ENCODE data around the gene RNGTT. TPM values are rescaled to one million over a fixed set of nuclear protein-coding genes. Genes with fewer than 3 reads are reported as not detected.

The RNGTT gene
- polyA plus RNA-seq, 4 donors = 3.8 to 8.3 (median 4.7) TPM

DNA sequence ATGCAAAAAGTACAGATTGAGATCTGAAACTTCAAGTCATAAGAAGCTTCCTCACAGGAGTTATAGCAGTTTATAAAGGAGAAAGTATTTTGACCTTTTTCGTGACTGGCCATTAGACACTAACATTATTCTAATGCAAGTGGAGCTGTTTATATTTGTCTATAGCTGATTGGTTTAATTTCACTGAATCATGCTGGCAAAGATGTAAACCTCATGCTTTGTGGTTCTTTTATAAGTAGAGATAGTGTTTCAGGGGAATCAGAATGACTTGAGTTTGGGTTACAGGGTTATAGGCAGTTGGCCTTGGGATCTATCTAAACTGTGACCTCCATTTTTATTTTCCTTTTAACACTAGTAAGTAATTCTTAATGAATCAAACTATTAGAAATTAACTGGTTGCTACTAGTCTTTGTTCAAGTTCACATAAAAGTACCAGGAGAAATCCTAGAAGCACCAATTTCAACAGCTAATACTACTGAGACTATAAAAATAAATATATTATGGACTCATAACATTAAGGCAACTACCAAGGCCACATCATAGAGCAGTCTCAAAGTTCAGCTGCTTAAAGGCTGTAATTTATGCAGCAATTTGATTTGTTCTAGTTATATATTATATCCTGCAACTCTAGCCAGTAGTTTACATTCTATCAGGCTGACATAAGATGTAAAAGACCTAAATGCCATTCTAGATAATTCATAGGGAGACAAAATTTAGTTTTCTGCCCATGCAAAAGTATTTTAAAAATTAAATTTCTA, 94.0 kb downstream of the RNGTT start:
- peak; percentile 59 to 75 for DNase-seq
- Histone ChIP-seq H3K27ac (ENCODE audit: low read depth in 1 of 3, low read length in 2 of 3) (peak overlapping the region in 1 of 3 donors; percentile 52), H3K9me3 (ENCODE audit: control insufficient read depth in 2 of 2, insufficient read depth in 1 of 2, low read depth in 1 of 2, low read length in 1 of 2) (no peaks in the 10 kb centered on the region), H3K27me3 (ENCODE audit: control insufficient read depth in 3 of 3, insufficient read depth in 3 of 3, low read length in 3 of 3) (no peaks in the 10 kb centered on the region), H3K4me3 (ENCODE audit: low read depth in 1 of 3, low read length in 3 of 3) (no peak overlapping the region), H3K4me1 (ENCODE audit: control insufficient read depth in 3 of 3, insufficient read depth in 2 of 3, low read depth in 1 of 3, low read length in 2 of 3) (peaks cover 0 to 14% (median 0%) of the 10 kb centered on the region in 3 donors), H3K36me3 (ENCODE audit: control insufficient read depth in 3 of 3, insufficient read depth in 2 of 3, low read depth in 1 of 3, low read length in 3 of 3) (no peaks in the 10 kb centered on the region)
- no peak for FAIRE-seq
- WGBS, 3 donors = 74 to 79% (median 76%) methylated on average over 1 of the region's 1 CpG

DNA sequence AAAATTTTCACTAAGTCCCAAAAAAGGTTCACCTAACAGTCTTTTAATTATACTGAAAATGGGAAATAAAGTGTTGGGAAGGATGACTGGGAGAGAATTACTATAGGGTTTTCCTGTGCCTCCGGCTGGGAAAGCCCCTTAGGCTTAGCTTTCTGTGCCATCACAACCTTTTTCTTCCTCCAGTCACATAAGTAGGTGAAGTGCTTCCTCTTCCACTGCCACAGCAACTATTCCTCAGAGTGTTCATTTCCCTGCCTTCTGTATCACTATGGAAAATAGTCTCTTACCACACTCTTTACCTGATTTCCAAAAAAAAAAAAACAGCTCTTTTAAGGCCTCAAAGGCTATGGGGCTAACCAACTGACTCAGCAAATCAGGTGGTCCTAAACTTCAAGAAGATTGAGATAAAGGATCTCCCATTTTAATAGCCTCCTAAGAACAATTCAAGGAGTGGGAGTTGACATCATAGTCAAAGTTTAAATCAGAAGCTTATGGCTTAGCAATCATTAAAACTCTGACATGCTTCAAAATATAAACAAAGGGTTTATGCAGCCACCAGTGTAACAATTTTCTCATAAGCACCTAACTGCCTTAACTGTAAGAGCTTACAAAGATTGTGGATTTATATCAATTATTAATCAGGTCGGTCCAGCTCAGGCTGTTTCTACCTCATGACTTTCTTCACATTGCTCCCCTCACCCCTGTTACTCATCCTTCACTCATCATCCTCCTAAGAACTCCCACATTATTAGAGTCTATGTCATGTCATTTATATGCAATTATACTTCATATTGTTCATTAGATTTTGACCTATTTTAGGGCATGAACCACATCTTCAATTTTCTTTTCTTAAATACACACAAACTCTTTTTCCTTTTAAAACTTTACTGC, 95.3 kb downstream of the RNGTT start:
- WGBS, 3 donors = 66 to 74% (median 73%) methylated on average over 2 of the region's 2 CpGs
- no peaks in the 10 kb centered on the region for H3K9me3 ChIP-seq (ENCODE audit: control insufficient read depth in 2 of 2, insufficient read depth in 1 of 2, low read depth in 1 of 2, low read length in 1 of 2)
- no peak overlapping the region for H3K4me3 ChIP-seq (ENCODE audit: low read depth in 1 of 3, low read length in 3 of 3)
- no peak overlapping the region for H3K27ac ChIP-seq (ENCODE audit: low read depth in 1 of 3, low read length in 2 of 3)
- H3K4me1 ChIP-seq (ENCODE audit: control insufficient read depth in 3 of 3, insufficient read depth in 2 of 3, low read depth in 1 of 3, low read length in 2 of 3) = peaks cover 0 to 14% (median 0%) of the 10 kb centered on the region in 3 donors
- H3K27me3 ChIP-seq (ENCODE audit: control insufficient read depth in 3 of 3, insufficient read depth in 3 of 3, low read length in 3 of 3) = no peaks in the 10 kb centered on the region
- DNase-seq (peak in 1 of 2 donors; percentile 5), FAIRE-seq (no peak)
- no peaks in the 10 kb centered on the region for H3K36me3 ChIP-seq (ENCODE audit: control insufficient read depth in 3 of 3, insufficient read depth in 2 of 3, low read depth in 1 of 3, low read length in 3 of 3)

DNA sequence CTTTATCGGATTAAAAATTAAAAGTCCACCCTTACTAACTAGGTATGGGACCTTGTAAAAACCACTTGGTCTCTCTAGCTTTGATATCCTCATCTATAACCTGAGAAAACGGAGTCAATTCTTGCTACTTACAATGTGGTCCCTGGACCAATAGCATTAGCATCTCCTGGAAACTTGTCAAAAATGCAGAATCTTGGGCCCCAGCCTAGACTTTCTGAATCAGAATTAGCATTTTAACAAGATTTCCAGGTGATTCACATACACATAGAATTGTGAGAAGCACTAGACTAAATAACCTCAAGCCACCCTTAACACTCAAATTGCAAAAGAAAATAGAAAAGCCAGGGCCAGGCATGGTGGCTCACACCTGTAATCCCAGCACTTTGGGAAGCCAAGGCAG, 96.6 kb downstream of the RNGTT start:
- no peak for FAIRE-seq
- 92 to 100% (median 100%) methylated on average over 2 of the region's 2 CpGs for WGBS, 3 donors
- peaks cover 0 to 14% (median 0%) of the 10 kb centered on the region in 3 donors for H3K4me1 ChIP-seq (ENCODE audit: control insufficient read depth in 3 of 3, insufficient read depth in 2 of 3, low read depth in 1 of 3, low read length in 2 of 3)

DNA sequence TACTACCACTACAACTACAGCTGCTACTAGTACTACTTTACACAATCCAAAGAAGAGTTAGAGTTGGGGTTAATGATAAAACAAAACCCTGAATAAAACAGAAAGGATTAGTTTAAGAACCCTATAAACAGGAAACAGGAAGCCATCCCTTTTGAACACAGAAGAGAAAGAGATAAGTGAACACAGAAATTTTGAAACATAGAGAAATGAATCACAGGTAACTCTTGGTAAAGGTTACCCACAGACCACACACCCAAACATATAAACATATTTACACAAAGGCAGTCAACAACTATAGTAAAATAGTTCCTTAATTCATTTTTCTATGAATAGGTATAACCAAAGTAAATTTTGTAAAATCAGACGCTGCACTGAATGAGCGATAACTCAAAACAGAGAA, 98.1 kb downstream of the RNGTT start:
- peaks cover 0 to 11% (median 0%) of the 10 kb centered on the region in 3 donors for H3K4me1 ChIP-seq (ENCODE audit: control insufficient read depth in 3 of 3, insufficient read depth in 2 of 3, low read depth in 1 of 3, low read length in 2 of 3)
- H3K27me3 ChIP-seq (ENCODE audit: control insufficient read depth in 3 of 3, insufficient read depth in 3 of 3, low read length in 3 of 3) = no peaks in the 10 kb centered on the region
- FAIRE-seq (no peak), DNase-seq (no peak)
- no peak overlapping the region for H3K4me3 ChIP-seq (ENCODE audit: low read depth in 1 of 3, low read length in 3 of 3)
- no peaks in the 10 kb centered on the region for H3K9me3 ChIP-seq (ENCODE audit: control insufficient read depth in 2 of 2, insufficient read depth in 1 of 2, low read depth in 1 of 2, low read length in 1 of 2)
- peaks cover 0 to 3% (median 0%) of the 10 kb centered on the region in 3 donors for H3K36me3 ChIP-seq (ENCODE audit: control insufficient read depth in 3 of 3, insufficient read depth in 2 of 3, low read depth in 1 of 3, low read length in 3 of 3)
- no peak overlapping the region for H3K27ac ChIP-seq (ENCODE audit: low read depth in 1 of 3, low read length in 2 of 3)
- 90 to 96% (median 93%) methylated on average over 2 of the region's 2 CpGs for WGBS, 3 donors

More for the DNA sequence above, 96.6 kb downstream of the RNGTT start:
- Histone ChIP-seq H3K4me3 (ENCODE audit: low read depth in 1 of 3, low read length in 3 of 3) (no peak overlapping the region), H3K36me3 (ENCODE audit: control insufficient read depth in 3 of 3, insufficient read depth in 2 of 3, low read depth in 1 of 3, low read length in 3 of 3) (peaks cover 0 to 3% (median 0%) of the 10 kb centered on the region in 3 donors), H3K27ac (ENCODE audit: low read depth in 1 of 3, low read length in 2 of 3) (no peak overlapping the region), H3K27me3 (ENCODE audit: control insufficient read depth in 3 of 3, insufficient read depth in 3 of 3, low read length in 3 of 3) (no peaks in the 10 kb centered on the region), H3K9me3 (ENCODE audit: control insufficient read depth in 2 of 2, insufficient read depth in 1 of 2, low read depth in 1 of 2, low read length in 1 of 2) (no peaks in the 10 kb centered on the region)
- DNase-seq = no peak

DNA sequence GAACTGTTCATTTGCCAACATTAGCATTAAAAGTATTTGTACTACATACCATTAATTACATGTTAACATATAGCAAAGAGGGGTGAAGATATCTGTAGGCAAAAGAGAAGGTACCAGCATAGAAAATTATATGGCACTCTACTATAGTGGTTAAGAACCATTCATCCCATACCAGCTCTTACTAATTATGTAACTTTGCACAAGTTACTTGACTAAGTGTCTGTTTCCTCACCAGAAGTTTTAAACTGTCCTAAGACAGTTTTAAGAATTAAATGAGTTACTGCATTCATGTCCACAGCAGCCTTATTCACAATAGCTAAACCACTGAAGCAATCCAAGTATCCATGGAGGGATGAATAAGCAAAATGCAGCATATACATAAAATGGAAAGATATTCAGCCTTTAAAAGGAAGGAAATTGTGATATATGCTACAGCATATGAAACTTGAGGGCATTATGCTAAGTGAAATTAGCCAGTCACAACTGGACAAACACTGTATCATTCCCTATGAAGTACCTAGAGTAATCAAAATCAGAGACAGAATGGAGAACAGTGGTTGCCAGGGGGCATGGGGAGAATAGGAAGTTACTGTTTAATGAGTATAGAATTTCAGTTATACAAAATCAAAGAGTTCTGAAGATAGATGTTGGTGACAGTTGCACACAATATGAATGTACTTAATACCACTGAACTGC, 98.9 kb downstream of the RNGTT start:
- Histone ChIP-seq H3K9me3 (ENCODE audit: control insufficient read depth in 2 of 2, insufficient read depth in 1 of 2, low read depth in 1 of 2, low read length in 1 of 2) (no peaks in the 10 kb centered on the region), H3K4me3 (ENCODE audit: low read depth in 1 of 3, low read length in 3 of 3) (no peak overlapping the region), H3K27ac (ENCODE audit: low read depth in 1 of 3, low read length in 2 of 3) (no peak overlapping the region), H3K36me3 (ENCODE audit: control insufficient read depth in 3 of 3, insufficient read depth in 2 of 3, low read depth in 1 of 3, low read length in 3 of 3) (peaks cover 0 to 3% (median 0%) of the 10 kb centered on the region in 3 donors), H3K27me3 (ENCODE audit: control insufficient read depth in 3 of 3, insufficient read depth in 3 of 3, low read length in 3 of 3) (no peaks in the 10 kb centered on the region), H3K4me1 (ENCODE audit: control insufficient read depth in 3 of 3, insufficient read depth in 2 of 3, low read depth in 1 of 3, low read length in 2 of 3) (peaks cover 0 to 5% (median 0%) of the 10 kb centered on the region in 3 donors)
- DNase-seq = no peak
- no peak for FAIRE-seq

DNA sequence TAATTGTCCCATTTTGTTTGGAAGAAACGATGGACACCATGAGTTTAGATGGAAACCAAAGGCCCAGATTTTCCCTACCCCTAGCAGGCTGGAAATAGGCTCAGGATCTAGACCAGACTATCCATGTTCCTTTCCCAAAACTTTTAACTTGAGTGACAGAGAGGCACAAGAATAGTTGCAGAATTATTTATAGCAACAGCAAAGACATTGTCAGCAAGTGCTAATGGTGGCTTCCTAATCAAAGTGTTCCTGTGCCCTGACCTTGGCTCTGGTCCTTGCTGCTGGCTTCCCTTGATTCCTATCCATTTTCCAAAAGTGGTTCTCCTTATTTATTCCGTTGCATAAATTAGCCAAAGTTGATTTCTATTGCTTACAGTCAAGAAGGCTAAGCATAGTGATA, 103.1 kb downstream of the RNGTT start:
- WGBS, 3 donors = 92 to 97% (median 95%) methylated on average over 2 of the region's 2 CpGs
- no peak for FAIRE-seq
- Histone ChIP-seq H3K9me3 (ENCODE audit: control insufficient read depth in 2 of 2, insufficient read depth in 1 of 2, low read depth in 1 of 2, low read length in 1 of 2) (no peaks in the 10 kb centered on the region), H3K27ac (ENCODE audit: low read depth in 1 of 3, low read length in 2 of 3) (no peak overlapping the region), H3K4me3 (ENCODE audit: low read depth in 1 of 3, low read length in 3 of 3) (no peak overlapping the region), H3K27me3 (ENCODE audit: control insufficient read depth in 3 of 3, insufficient read depth in 3 of 3, low read length in 3 of 3) (no peaks in the 10 kb centered on the region), H3K4me1 (ENCODE audit: control insufficient read depth in 3 of 3, insufficient read depth in 2 of 3, low read depth in 1 of 3, low read length in 2 of 3) (no peaks in the 10 kb centered on the region), H3K36me3 (ENCODE audit: control insufficient read depth in 3 of 3, insufficient read depth in 2 of 3, low read depth in 1 of 3, low read length in 3 of 3) (peaks cover 0 to 3% (median 0%) of the 10 kb centered on the region in 3 donors)
- no peak for DNase-seq

DNA sequence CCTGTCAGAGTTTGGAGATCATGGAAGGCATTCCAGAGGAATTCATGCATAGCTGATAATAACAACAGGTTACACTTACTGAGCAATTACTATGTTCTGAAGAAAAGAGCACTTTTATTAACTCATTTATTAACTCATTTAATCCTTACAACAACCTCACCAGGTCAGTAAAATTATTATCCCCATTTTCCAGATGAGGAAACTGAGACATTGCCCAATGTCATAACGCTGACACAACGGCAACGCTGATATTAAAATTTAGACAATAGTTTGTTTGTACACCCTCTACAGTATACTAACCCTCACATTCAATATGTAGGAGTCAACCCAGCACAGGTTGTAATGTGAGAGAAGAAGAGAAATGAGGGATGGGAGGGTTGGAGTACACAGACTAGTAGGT, 105.0 kb downstream of the RNGTT start:
- Histone ChIP-seq H3K27ac (ENCODE audit: low read depth in 1 of 3, low read length in 2 of 3) (no peak overlapping the region), H3K27me3 (ENCODE audit: control insufficient read depth in 3 of 3, insufficient read depth in 3 of 3, low read length in 3 of 3) (no peaks in the 10 kb centered on the region), H3K36me3 (ENCODE audit: control insufficient read depth in 3 of 3, insufficient read depth in 2 of 3, low read depth in 1 of 3, low read length in 3 of 3) (peaks cover 0 to 3% (median 0%) of the 10 kb centered on the region in 3 donors), H3K4me1 (ENCODE audit: control insufficient read depth in 3 of 3, insufficient read depth in 2 of 3, low read depth in 1 of 3, low read length in 2 of 3) (no peaks in the 10 kb centered on the region), H3K9me3 (ENCODE audit: control insufficient read depth in 2 of 2, insufficient read depth in 1 of 2, low read depth in 1 of 2, low read length in 1 of 2) (no peaks in the 10 kb centered on the region), H3K4me3 (ENCODE audit: low read depth in 1 of 3, low read length in 3 of 3) (no peak overlapping the region)
- DNase-seq (no peak), FAIRE-seq (no peak)
- WGBS, 3 donors = 96 to 97% (median 97%) methylated on average over 3 of the region's 3 CpGs

DNA sequence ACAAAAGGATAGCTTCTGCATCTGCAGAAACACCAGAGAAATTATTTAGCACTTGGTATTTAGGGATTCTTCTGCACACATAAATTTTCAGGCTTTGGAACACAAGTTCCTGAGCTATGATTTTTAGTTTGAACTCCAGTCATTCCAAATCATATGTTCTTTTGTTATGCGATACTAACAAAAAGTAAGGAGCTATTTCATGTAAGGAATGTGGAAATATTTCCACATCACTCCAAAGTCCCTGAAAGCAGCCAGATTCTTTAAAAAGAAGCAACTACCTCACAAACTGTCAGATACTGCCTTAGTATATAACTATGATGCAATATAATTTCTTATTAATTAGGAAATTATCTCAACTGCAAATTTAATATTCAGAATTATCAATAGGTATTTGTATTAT, 106.9 kb downstream of the RNGTT start:
- no peak overlapping the region for H3K4me3 ChIP-seq (ENCODE audit: low read depth in 1 of 3, low read length in 3 of 3)
- no peaks in the 10 kb centered on the region for H3K4me1 ChIP-seq (ENCODE audit: control insufficient read depth in 3 of 3, insufficient read depth in 2 of 3, low read depth in 1 of 3, low read length in 2 of 3)
- WGBS, 3 donors = 87 to 100% (median 97%) methylated on average over 1 of the region's 1 CpG
- no peak for DNase-seq
- H3K9me3 ChIP-seq (ENCODE audit: control insufficient read depth in 2 of 2, insufficient read depth in 1 of 2, low read depth in 1 of 2, low read length in 1 of 2) = no peaks in the 10 kb centered on the region
- no peaks in the 10 kb centered on the region for H3K36me3 ChIP-seq (ENCODE audit: control insufficient read depth in 3 of 3, insufficient read depth in 2 of 3, low read depth in 1 of 3, low read length in 3 of 3)
- no peak overlapping the region for H3K27ac ChIP-seq (ENCODE audit: low read depth in 1 of 3, low read length in 2 of 3)
- H3K27me3 ChIP-seq (ENCODE audit: control insufficient read depth in 3 of 3, insufficient read depth in 3 of 3, low read length in 3 of 3) = no peaks in the 10 kb centered on the region
- no peak for FAIRE-seq

Measured in small intestine (tissue), 7 donors.